CD4-positive, alpha-beta T cell (primary cell): Measurements from ENCODE around the gene CHMP3. TPM values are rescaled to one million over a fixed set of nuclear protein-coding genes. Genes with fewer than 3 reads are reported as not detected.
"Not testable (repeated sequence)": the region's sequence is repeated elsewhere in the genome, so short reads cannot be mapped to it uniquely, and the experiment has no call there.

Experiments used
- ATAC-seq: fragments of 200-7000 bp; cut with Tn5 transposase; one replicate; pipeline ENCODE4 v1.10.0; 2022; ENCODE audit warnings: mild to moderate bottlenecking; ENCODE audit not compliant: poor library complexity
- CTCF ChIA-PET: fragments of 350-600 bp; sonication (Branson Sonifier 250); formaldehyde crosslinking; loops from one replicate; lab custom pipeline; 2021; ENCODE audit warnings: antibody characterized with exemption, inconsistent platforms; lab: Charles Lee
- POLR2A ChIA-PET: fragments of 350-600 bp; sonication (Branson Sonifier 250); formaldehyde crosslinking; loops from one replicate; lab custom pipeline; 2021; ENCODE audit warnings: antibody characterized with exemption, inconsistent platforms; lab: Charles Lee
- DNase-seq, 14 experiments: peaks; one replicate each; pipeline ENCODE4 v3.0.0-alpha.2; 2013 to 2020; ENCODE audit warnings: mixed read lengths in 2 of 14
- H3K27ac ChIP-seq, 2 donors: one replicate each; pipeline versions ENCODE4 v1.5.1 to v1.7.0; 2013; ENCODE audit warnings: low read length in 2 of 2, low read depth in 1 of 2, mild to moderate bottlenecking in 1 of 2
- H3K27me3 ChIP-seq, 2 experiments: 1 replicate in 1 of 2; 2 replicates in 1 of 2; pipeline versions ENCODE4 v1.6.1 to v1.7.0; 2013; ENCODE audit warnings: low read length in 2 of 2, control low read depth in 1 of 2, mild to moderate bottlenecking in 1 of 2, moderate library complexity in 1 of 2; ENCODE audit not compliant: insufficient read depth in 2 of 2, control insufficient read depth in 1 of 2
- H3K36me3 ChIP-seq: one replicate; pipeline ENCODE4 v1.6.1; 2013; ENCODE audit warnings: low read length, control low read depth; ENCODE audit not compliant: insufficient read depth
- H3K4me1 ChIP-seq: one replicate; pipeline ENCODE4 v1.6.1; 2013; ENCODE audit warnings: low read length, control low read depth; ENCODE audit not compliant: insufficient read depth
- H3K4me3 ChIP-seq: one replicate; pipeline ENCODE4 v1.5.1; 2013; ENCODE audit warnings: mild to moderate bottlenecking, low read length, moderate library complexity
- H3K9me3 ChIP-seq, 2 experiments: 1 replicate in 1 of 2; 2 replicates in 1 of 2; pipeline versions ENCODE4 v1.6.1 to v1.7.0; 2013; ENCODE audit warnings: low read length in 2 of 2, mild to moderate bottlenecking in 2 of 2, control low read depth in 1 of 2, moderate library complexity in 1 of 2; ENCODE audit not compliant: control insufficient read depth in 1 of 2, insufficient read depth in 1 of 2
- H3K27ac Mint-ChIP-seq: one replicate; pipeline ENCODE4 v1.8.0; 2020; ENCODE audit warnings: mixed read lengths
- H3K27me3 Mint-ChIP-seq: one replicate; pipeline ENCODE4 v1.8.0; 2021; ENCODE audit warnings: mixed read lengths
- H3K36me3 Mint-ChIP-seq: one replicate; pipeline ENCODE4 v1.8.0; 2021; ENCODE audit warnings: low read depth, mixed read lengths
- H3K4me1 Mint-ChIP-seq: one replicate; pipeline ENCODE4 v1.8.0; 2021; ENCODE audit warnings: low read depth, mixed read lengths
- H3K4me3 Mint-ChIP-seq: one replicate; pipeline ENCODE4 v1.8.0; 2020; ENCODE audit warnings: mild to moderate bottlenecking, mixed read lengths
- H3K9me3 Mint-ChIP-seq: one replicate; pipeline ENCODE4 v1.8.0; 2020; ENCODE audit warnings: mixed read lengths
- intact Hi-C, 2 experiments: fragments of 100-400 bp; cut with DNase I in 1 of 2; cut with micrococcal nuclease in 1 of 2; formaldehyde crosslinking; loops; one replicate each; pipeline versions ENCODE4 v1.15.1 to v1.9.0; 2023 to 2025; cut with DNase I, micrococcal nuclease
- total RNA-seq, 174 experiments: library from RNA in 2 of 174; stranded (reverse) in 2 of 174; gene quantifications; one replicate each; pipeline ENCODE4 v1.2.3 and lab custom pipeline; 2021 to 2026
- TF ChIP-seq, protein P1 (sequence below): fragments of 200-600 bp; IDR thresholded peaks from one replicate; pipeline ENCODE4 v1.8.0; 2022; ENCODE audit warnings: antibody characterized with exemption, mild to moderate bottlenecking

The CHMP3 gene
- total RNA-seq, 2 experiments from 2014 or later: 61.7 to 65.3 TPM

DNA sequence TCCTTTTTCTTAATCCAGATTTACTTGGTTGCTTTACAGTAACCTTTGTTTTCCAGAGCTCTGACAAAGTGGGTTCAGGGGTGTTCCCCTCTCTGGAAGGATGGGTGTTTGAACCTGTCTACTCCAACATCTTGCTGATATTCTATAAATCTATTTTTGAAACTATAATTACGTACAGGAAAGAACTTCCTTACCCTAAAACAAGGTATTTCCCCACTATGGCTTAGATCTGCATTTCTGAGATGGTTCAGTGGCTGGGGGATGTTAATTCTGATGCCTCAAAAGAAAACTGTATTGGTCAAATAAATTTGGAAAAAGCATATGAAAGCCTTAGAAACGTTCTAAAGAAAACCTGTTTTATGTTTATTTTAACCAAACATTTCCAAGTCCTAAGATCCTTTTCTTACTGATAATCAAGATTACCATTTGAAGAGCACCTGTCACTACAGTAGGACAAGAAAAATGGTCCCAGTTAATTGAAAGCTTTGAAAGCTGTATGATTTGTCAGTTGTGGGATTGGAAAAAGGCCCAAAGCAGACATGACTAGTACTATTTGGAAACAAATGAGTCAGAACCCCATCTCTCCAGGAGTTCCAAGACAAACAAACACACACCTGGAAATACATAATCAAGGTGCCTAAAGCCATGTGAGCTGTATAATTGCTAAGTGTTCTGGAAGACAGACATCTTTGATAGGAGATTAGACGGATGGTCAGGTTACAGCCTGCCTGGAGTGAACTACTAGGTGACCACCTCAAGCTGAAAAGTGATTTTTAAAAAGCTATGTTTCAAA is 64.6 kb downstream of the CHMP3 start:
- peak overlapping the region; percentile 18 for H3K27ac Mint-ChIP-seq

DNA sequence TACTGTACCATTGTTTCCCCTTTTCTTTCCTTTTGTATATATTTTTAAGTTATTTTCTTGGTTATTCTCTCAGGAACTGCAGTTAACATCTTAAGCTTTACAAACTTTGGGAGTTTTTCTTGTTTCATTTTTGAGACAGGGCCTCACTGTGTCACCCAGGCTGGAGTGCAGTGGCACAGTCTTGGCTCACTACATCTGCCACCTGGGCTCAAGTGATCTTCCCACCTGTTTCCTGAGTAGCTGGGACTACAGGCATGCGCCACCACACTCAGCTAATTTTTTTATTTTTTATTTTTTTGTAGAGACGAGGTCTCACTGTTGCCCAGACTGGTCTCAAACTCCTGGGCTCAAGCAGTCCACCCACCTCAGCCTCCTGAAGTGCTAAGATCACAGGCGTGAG is 66.9 kb downstream of the CHMP3 start:
- Mint-ChIP-seq H3K4me1 (peaks cover 27% of the 10 kb centered on the region), H3K36me3 (peaks cover 100% of the 10 kb centered on the region), H3K9me3 (peaks cover 28% of the 10 kb centered on the region), H3K27ac (peak overlapping the region; percentile 60)
- ATAC-seq, H3K4me1 ChIP-seq, H3K27me3 ChIP-seq, CTCF ChIA-PET, H3K27ac ChIP-seq, H3K4me3 ChIP-seq, DNase-seq, intact Hi-C loops, POLR2A ChIA-PET, H3K4me3 Mint-ChIP-seq, H3K27me3 Mint-ChIP-seq: not testable (repeated sequence)
- Histone ChIP-seq H3K36me3 (peaks cover 88% of the 10 kb centered on the region), H3K9me3 (peaks cover 12 to 20% of the 10 kb centered on the region in 2 experiments)

More for the DNA sequence above, 64.6 kb downstream of the CHMP3 start:
- Histone ChIP-seq H3K4me3 (no peak overlapping the region), H3K36me3 (peaks cover 86% of the 10 kb centered on the region), H3K27ac (no peak overlapping the region), H3K4me1 (no peaks in the 10 kb centered on the region), H3K9me3 (peaks cover 16 to 24% of the 10 kb centered on the region in 2 experiments), H3K27me3 (no peaks in the 10 kb centered on the region)
- Mint-ChIP-seq H3K4me3 (no peak overlapping the region), H3K4me1 (peaks cover 27% of the 10 kb centered on the region), H3K9me3 (peaks cover 29% of the 10 kb centered on the region), H3K27me3 (no peaks in the 10 kb centered on the region), H3K36me3 (peaks cover 100% of the 10 kb centered on the region)
- intact Hi-C loops: no loop called here
- CTCF ChIA-PET: no interaction called here
- POLR2A ChIA-PET: interaction anchor here (0.7 to 2.0 kb wide), 3 partner anchors 9 to 57 kb away, joined by 3 to 5 read pairs (median 4); partner anchors contain the start of gene KDM3A
- ATAC-seq (no peak), DNase-seq (no peak)
- TF ChIP-seq, protein P1, sequence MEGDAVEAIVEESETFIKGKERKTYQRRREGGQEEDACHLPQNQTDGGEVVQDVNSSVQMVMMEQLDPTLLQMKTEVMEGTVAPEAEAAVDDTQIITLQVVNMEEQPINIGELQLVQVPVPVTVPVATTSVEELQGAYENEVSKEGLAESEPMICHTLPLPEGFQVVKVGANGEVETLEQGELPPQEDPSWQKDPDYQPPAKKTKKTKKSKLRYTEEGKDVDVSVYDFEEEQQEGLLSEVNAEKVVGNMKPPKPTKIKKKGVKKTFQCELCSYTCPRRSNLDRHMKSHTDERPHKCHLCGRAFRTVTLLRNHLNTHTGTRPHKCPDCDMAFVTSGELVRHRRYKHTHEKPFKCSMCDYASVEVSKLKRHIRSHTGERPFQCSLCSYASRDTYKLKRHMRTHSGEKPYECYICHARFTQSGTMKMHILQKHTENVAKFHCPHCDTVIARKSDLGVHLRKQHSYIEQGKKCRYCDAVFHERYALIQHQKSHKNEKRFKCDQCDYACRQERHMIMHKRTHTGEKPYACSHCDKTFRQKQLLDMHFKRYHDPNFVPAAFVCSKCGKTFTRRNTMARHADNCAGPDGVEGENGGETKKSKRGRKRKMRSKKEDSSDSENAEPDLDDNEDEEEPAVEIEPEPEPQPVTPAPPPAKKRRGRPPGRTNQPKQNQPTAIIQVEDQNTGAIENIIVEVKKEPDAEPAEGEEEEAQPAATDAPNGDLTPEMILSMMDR: no peak

DNA sequence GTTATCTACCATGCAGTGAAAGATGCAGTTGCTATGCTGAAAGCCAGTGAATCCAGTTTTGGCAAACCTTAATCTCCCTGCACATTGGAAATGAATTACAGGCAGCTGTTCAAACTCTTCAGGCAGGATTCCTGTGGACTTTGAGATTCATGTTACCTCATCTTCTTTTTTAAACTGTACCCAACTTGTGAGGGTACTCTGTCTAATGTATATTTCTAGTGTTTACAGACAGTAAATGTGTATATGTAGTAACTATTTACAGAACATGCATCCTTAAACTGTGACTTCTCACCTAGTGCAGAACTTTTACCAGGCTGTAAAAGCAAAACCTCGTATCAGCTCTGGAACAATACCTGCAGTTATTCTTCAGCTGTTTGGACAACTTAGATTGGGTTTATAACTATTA is 71.2 kb downstream of the CHMP3 start:
- no peaks in the 10 kb centered on the region for H3K27me3 Mint-ChIP-seq
- no peaks in the 10 kb centered on the region for H3K27me3 ChIP-seq
- intact Hi-C loops: no loop called here
- H3K36me3 ChIP-seq: peaks cover 90% of the 10 kb centered on the region
- H3K4me1 ChIP-seq: no peaks in the 10 kb centered on the region
- H3K4me3 Mint-ChIP-seq: no peak overlapping the region
- no peak for ATAC-seq
- TF ChIP-seq, protein P1: no peak
- H3K4me3 ChIP-seq: no peak overlapping the region
- DNase-seq: no peak
- H3K27ac Mint-ChIP-seq: no peak overlapping the region
- CTCF ChIA-PET: no interaction called here
- H3K9me3 ChIP-seq: no peaks in the 10 kb centered on the region
- H3K4me1 Mint-ChIP-seq: peaks cover 26% of the 10 kb centered on the region
- peaks cover 100% of the 10 kb centered on the region for H3K36me3 Mint-ChIP-seq
- H3K27ac ChIP-seq: peak overlapping the region in 1 of 2 donors; percentile 9
- H3K9me3 Mint-ChIP-seq: peaks cover 11% of the 10 kb centered on the region
- POLR2A ChIA-PET: no interaction called here
